HepG2 (cell line): ENCODE results near the gene AARS1. TPM values are rescaled to one million over a fixed set of nuclear protein-coding genes. Genes with fewer than 3 reads are reported as not detected.
A peak's percentile ranks its signal among the peaks of the same experiment; 100 is the strongest.

Experiments
- GATAD1 ChIP-seq: IDR thresholded peaks from 2 replicates; pipeline ENCODE4 v1.6.1; 2016; ENCODE audit warnings: missing genetic modification reagents, missing compliant biosample characterization
- HIC2 ChIP-seq: sonication (generic); formaldehyde crosslinking; IDR thresholded peaks from 2 replicates; pipeline ENCODE4 v1.9.0; 2022; ENCODE audit warnings: low read depth, missing genetic modification reagents
- HNF1B ChIP-seq: sonication (generic); formaldehyde crosslinking; IDR thresholded peaks from 2 replicates; pipeline ENCODE4 v1.5.1; 2020; ENCODE audit warnings: mild to moderate bottlenecking, moderate library complexity, missing genetic modification reagents
- KDM3A ChIP-seq: IDR thresholded peaks from 2 replicates; pipeline ENCODE4 v1.6.1; 2018; ENCODE audit warnings: low read depth, missing compliant biosample characterization
- NPAS2 ChIP-seq: sonication (generic); formaldehyde crosslinking; IDR thresholded peaks from 2 replicates; pipeline ENCODE4 v1.8.0; 2022; ENCODE audit warnings: mild to moderate bottlenecking, missing genetic modification reagents, borderline replicate concordance
- NR1H2 ChIP-seq: sonication (generic); formaldehyde crosslinking; IDR thresholded peaks from 2 replicates; pipeline ENCODE4 v1.8.1; 2022; ENCODE audit warnings: low read depth, missing genetic modification reagents, borderline replicate concordance
- SRY ChIP-seq: sonication (generic); formaldehyde crosslinking; IDR thresholded peaks from 2 replicates; pipeline ENCODE4 v1.8.0; 2022; ENCODE audit warnings: mild to moderate bottlenecking, missing genetic modification reagents
- ZBED4 ChIP-seq: sonication (generic); formaldehyde crosslinking; IDR thresholded peaks from 2 replicates; pipeline ENCODE4 v1.4.0; 2020; ENCODE audit warnings: missing genetic modification reagents, borderline replicate concordance
- ZBTB44 ChIP-seq: sonication (generic); formaldehyde crosslinking; IDR thresholded peaks from 2 replicates; pipeline ENCODE4 v1.4.0; 2020; ENCODE audit warnings: missing genetic modification reagents
- ZNF317 ChIP-seq: sonication (generic); formaldehyde crosslinking; IDR thresholded peaks from 2 replicates; pipeline ENCODE4 v1.5.0; 2020; ENCODE audit warnings: mild to moderate bottlenecking, missing genetic modification reagents
- ZNF598 ChIP-seq: sonication (generic); formaldehyde crosslinking; IDR thresholded peaks from 2 replicates; pipeline ENCODE4 v1.5.1; 2020; ENCODE audit warnings: mild to moderate bottlenecking, missing genetic modification reagents, borderline replicate concordance
- ZNF710 ChIP-seq: sonication (generic); formaldehyde crosslinking; IDR thresholded peaks from 2 replicates; pipeline ENCODE4 v1.5.0; 2020; ENCODE audit warnings: mild to moderate bottlenecking, missing genetic modification reagents, borderline replicate concordance
- ZNF720 ChIP-seq: sonication (generic); formaldehyde crosslinking; IDR thresholded peaks from 2 replicates; pipeline ENCODE4 v1.4.0; 2020; ENCODE audit warnings: missing genetic modification reagents
- ZNF782 ChIP-seq: sonication (generic); formaldehyde crosslinking; IDR thresholded peaks from 2 replicates; pipeline ENCODE4 v1.4.0; 2020; ENCODE audit warnings: missing genetic modification reagents, mild to moderate bottlenecking, borderline replicate concordance
- polyA plus RNA-seq, 8 experiments: library from polyadenylated mRNA; depleted of rRNA in 3 of 8; stranded (reverse) in 7 of 8; unstranded in 1 of 8; fragments of >200 nt; fragmentation: Illumina TruSeq in 4 of 8; extraction: Trizol in 4 of 8; gene quantifications; 2 replicates each; pipeline versions ENCODE4 v1.2.1 to v1.2.3, GENCODE V29; 2011 to 2016; ENCODE audit warnings: low read depth in 4 of 8, missing spikeins in 1 of 8, mixed read lengths in 1 of 8; ENCODE audit not compliant: insufficient read depth in 1 of 8
- total RNA-seq, 5 experiments: library from RNA; depleted of rRNA; stranded (reverse); fragments of >200 nt; fragmentation: Illumina TruSeq; extraction: Trizol; gene quantifications; 2 replicates each; pipeline ENCODE4 v1.2.3, GENCODE V29; 2016; ENCODE audit warnings: low read depth in 1 of 5

AARS1 gene
- total and polyA plus RNA-seq, 2 of the 13 experiments (the other 11 are each of a cell fraction or from before 2014, with no cell fraction given) = 107 to 132 TPM

- TF ChIP-seq HNF1B (CRISPR knock-in tag) (peak; percentile 75; the same call in 1 of the 2 replicates), NPAS2 (CRISPR knock-in tag) (no peak), ZNF598 (CRISPR knock-in tag) (peak; percentile 72; the same call in 1 of the 2 replicates), ZNF317 (CRISPR knock-in tag) (peak; percentile 76; the same call in 1 of the 2 replicates), SRY (CRISPR knock-in tag) (peak; percentile 98), KDM3A (CRISPR knock-in tag) (peak; percentile 88; the same call in 1 of the 2 replicates), ZBTB44 (no peak), ZNF710 (peak; percentile 88), ZBED4 (no peak), HIC2 (CRISPR knock-in tag) (peak; percentile 95), GATAD1 (CRISPR knock-in tag) (peak; percentile 96), ZNF720 (no peak), NR1H2 (CRISPR knock-in tag) (no peak; the same call in 1 of the 2 replicates), ZNF782 (CRISPR knock-in tag) (no peak; the same call in 1 of the 2 replicates)
Observed at GRCh38 chr16:70298988-70299938, 10.0 kb upstream of the AARS1 start, which contains the start of gene DDX19B (continued).
